Endodermal cell (in vitro differentiated cells): ENCODE results near the gene ZEB2. TPM values are rescaled to one million over a fixed set of nuclear protein-coding genes. Genes with fewer than 3 reads are reported as not detected.

Experiments
- DNase-seq: peaks from one replicate; pipeline ENCODE4 v3.0.0-alpha.2; 2017
- H3K27ac ChIP-seq: 2 replicates; pipeline ENCODE4 v1.5.1; 2013; ENCODE audit warnings: mild to moderate bottlenecking, low read depth, low read length, moderate library complexity
- H3K27me3 ChIP-seq: 2 replicates; pipeline ENCODE4 v1.6.1; 2013; ENCODE audit warnings: mild to moderate bottlenecking, low read length, moderate library complexity; ENCODE audit not compliant: insufficient read depth, control insufficient read depth, poor library complexity, severe bottlenecking
- H3K36me3 ChIP-seq: 2 replicates; pipeline ENCODE4 v1.7.0; 2013; ENCODE audit warnings: mild to moderate bottlenecking, low read length, moderate library complexity; ENCODE audit not compliant: control insufficient read depth, insufficient read depth
- H3K4me1 ChIP-seq: one replicate; pipeline ENCODE4 v1.7.0; 2013; ENCODE audit warnings: low read length; ENCODE audit not compliant: control insufficient read depth, insufficient read depth
- H3K4me3 ChIP-seq: 2 replicates; pipeline ENCODE4 v1.5.1; 2013; ENCODE audit warnings: mild to moderate bottlenecking, low read length, moderate library complexity
- H3K9ac ChIP-seq: 2 replicates; pipeline ENCODE4 v1.6.1; 2013; ENCODE audit warnings: mild to moderate bottlenecking, low read length, moderate library complexity; ENCODE audit not compliant: poor library complexity, severe bottlenecking; ENCODE audit errors: extremely low read depth
- H3K9me3 ChIP-seq: 2 replicates; pipeline ENCODE4 v1.6.1; 2013; ENCODE audit warnings: mild to moderate bottlenecking, low read length, moderate library complexity; ENCODE audit not compliant: control insufficient read depth
- H3K27ac Mint-ChIP-seq: 2 replicates; pipeline ENCODE4 v1.8.0; 2020; ENCODE audit warnings: mixed read lengths
- H3K27me3 Mint-ChIP-seq: 2 replicates; pipeline ENCODE4 v1.8.0; 2021; ENCODE audit warnings: mild to moderate bottlenecking, mixed read lengths; ENCODE audit not compliant: insufficient read depth
- H3K36me3 Mint-ChIP-seq: 2 replicates; pipeline ENCODE4 v1.8.0; 2020; ENCODE audit warnings: low read depth, mixed read lengths
- H3K4me1 Mint-ChIP-seq: 2 replicates; pipeline ENCODE4 v1.8.0; 2020; ENCODE audit warnings: mixed read lengths
- H3K4me3 Mint-ChIP-seq: 2 replicates; pipeline ENCODE4 v1.8.0; 2020; ENCODE audit warnings: mild to moderate bottlenecking, moderate library complexity, mixed read lengths
- H3K9me3 Mint-ChIP-seq: 2 replicates; pipeline ENCODE4 v1.8.0; 2020; ENCODE audit warnings: mild to moderate bottlenecking, mixed read lengths
- WGBS, 2 experiments: methylation state at CpG; one replicate each; pipeline versions ENCODE4 v1.1.5 to v1.1.7; 2013; ENCODE audit warnings: missing lambda C conversion rate in 2 of 2, mixed read lengths in 1 of 2; ENCODE audit not compliant: insufficient coverage in 1 of 2, insufficient read length in 1 of 2; 5-methylcytosine and 5-hydroxymethylcytosine counted together
- total RNA-seq, 2 donors: library from RNA; stranded (reverse); fragmentation: NEBNext Ultra II Directional in 1 of 2; extraction: Animal tissue kit (Norgen Biotek cat#: 25700) in 1 of 2; gene quantifications; 2 replicates in 1 of 2; 3 replicates in 1 of 2; pipeline ENCODE4 v1.2.1, GENCODE V29; 2021
- TF ChIP-seq, protein P1 (sequence below): fragments of 200-600 bp; sonication (generic); conservative IDR thresholded peaks from 2 replicates; pipeline ENCODE4 v1.5.0; 2021; ENCODE audit warnings: antibody characterized with exemption, mild to moderate bottlenecking

Gene ZEB2
- total RNA-seq, 2 donors from 2014 or later = 0.29 to 0.31 TPM

- Histone ChIP-seq H3K9ac (no peak overlapping the region), H3K4me1 (peaks cover 4% of the 10 kb centered on the region), H3K27ac (no peak overlapping the region), H3K4me3 (no peak overlapping the region), H3K9me3 (no peaks in the 10 kb centered on the region), H3K27me3 (peaks cover 47% of the 10 kb centered on the region), H3K36me3 (no peaks in the 10 kb centered on the region)
- Mint-ChIP-seq H3K4me1 (peaks cover 35% of the 10 kb centered on the region), H3K27me3 (peaks cover 36% of the 10 kb centered on the region), H3K9me3 (no peaks in the 10 kb centered on the region), H3K4me3 (no peak overlapping the region), H3K27ac (no peak overlapping the region), H3K36me3 (no peaks in the 10 kb centered on the region)
- no peak for DNase-seq
- TF ChIP-seq, protein P1, sequence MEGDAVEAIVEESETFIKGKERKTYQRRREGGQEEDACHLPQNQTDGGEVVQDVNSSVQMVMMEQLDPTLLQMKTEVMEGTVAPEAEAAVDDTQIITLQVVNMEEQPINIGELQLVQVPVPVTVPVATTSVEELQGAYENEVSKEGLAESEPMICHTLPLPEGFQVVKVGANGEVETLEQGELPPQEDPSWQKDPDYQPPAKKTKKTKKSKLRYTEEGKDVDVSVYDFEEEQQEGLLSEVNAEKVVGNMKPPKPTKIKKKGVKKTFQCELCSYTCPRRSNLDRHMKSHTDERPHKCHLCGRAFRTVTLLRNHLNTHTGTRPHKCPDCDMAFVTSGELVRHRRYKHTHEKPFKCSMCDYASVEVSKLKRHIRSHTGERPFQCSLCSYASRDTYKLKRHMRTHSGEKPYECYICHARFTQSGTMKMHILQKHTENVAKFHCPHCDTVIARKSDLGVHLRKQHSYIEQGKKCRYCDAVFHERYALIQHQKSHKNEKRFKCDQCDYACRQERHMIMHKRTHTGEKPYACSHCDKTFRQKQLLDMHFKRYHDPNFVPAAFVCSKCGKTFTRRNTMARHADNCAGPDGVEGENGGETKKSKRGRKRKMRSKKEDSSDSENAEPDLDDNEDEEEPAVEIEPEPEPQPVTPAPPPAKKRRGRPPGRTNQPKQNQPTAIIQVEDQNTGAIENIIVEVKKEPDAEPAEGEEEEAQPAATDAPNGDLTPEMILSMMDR = no peak
- 86 to 96% methylated on average over 1 to 3 of the region's 3 CpGs for WGBS, 2 experiments
These were observed 18.8 kb downstream of the ZEB2 start for GRCh38 chr2:144501118-144501517.

DNA sequence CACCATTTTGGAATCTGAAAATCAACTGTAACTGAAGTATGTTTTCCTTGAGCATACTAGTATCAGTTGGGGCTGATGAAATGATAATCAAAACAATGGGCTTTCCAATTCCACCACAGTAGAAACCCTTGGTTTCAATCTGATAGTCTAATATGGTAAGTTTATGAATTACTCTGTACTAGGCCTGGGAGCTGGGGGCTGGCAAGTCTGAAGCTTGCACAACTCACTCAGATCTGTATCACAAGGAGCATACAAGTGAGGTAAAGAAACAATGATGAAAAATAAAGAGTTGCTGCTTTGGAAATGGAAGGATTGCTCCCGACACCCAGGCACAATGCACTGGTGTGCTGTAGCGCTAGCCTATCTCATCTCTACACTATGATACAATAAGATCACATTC lies 19.4 kb downstream of the ZEB2 start:
- DNase-seq = no peak
- Histone ChIP-seq H3K4me1 (peaks cover 4% of the 10 kb centered on the region), H3K36me3 (no peaks in the 10 kb centered on the region), H3K9ac (no peak overlapping the region), H3K27me3 (peaks cover 41% of the 10 kb centered on the region), H3K4me3 (no peak overlapping the region), H3K9me3 (no peaks in the 10 kb centered on the region), H3K27ac (no peak overlapping the region)
- Mint-ChIP-seq H3K36me3 (no peaks in the 10 kb centered on the region), H3K27ac (no peak overlapping the region), H3K4me3 (no peak overlapping the region), H3K4me1 (peaks cover 34% of the 10 kb centered on the region), H3K9me3 (no peaks in the 10 kb centered on the region), H3K27me3 (peaks cover 32% of the 10 kb centered on the region)
- TF ChIP-seq, protein P1 = no peak
- WGBS, 2 experiments = 92 to 100% methylated on average over 2 of the region's 2 CpGs

GRCh38 chr2:144498277-144498676 lies 21.6 kb downstream of the ZEB2 start:
- Mint-ChIP-seq H3K27me3 (peaks cover 10% of the 10 kb centered on the region), H3K4me1 (peaks cover 14% of the 10 kb centered on the region), H3K27ac (no peak overlapping the region), H3K4me3 (no peak overlapping the region), H3K9me3 (no peaks in the 10 kb centered on the region), H3K36me3 (no peaks in the 10 kb centered on the region)
- Histone ChIP-seq H3K9ac (no peak overlapping the region), H3K36me3 (no peaks in the 10 kb centered on the region), H3K9me3 (no peaks in the 10 kb centered on the region), H3K4me3 (no peak overlapping the region), H3K4me1 (peaks cover 4% of the 10 kb centered on the region), H3K27me3 (peaks cover 22% of the 10 kb centered on the region), H3K27ac (no peak overlapping the region)
- WGBS, 2 experiments = 95 to 96% methylated on average over 3 to 7 of the region's 7 CpGs
- TF ChIP-seq, protein P1 = no peak
- DNase-seq = no peak
